Regular cardiac myocyte (primary cell): Measurements from ENCODE around the gene APEH. TPM values are rescaled to one million over a fixed set of nuclear protein-coding genes. Genes with fewer than 3 reads are reported as not detected.

Experiments
- total RNA-seq: library from RNA; depleted of rRNA; stranded (reverse); fragments of >200 nt; gene quantifications from 2 replicates; pipeline ENCODE4 v1.2.3, GENCODE V29; 2014

The APEH gene
- 127 and 160 TPM in 2 replicates for total RNA-seq

DNA sequence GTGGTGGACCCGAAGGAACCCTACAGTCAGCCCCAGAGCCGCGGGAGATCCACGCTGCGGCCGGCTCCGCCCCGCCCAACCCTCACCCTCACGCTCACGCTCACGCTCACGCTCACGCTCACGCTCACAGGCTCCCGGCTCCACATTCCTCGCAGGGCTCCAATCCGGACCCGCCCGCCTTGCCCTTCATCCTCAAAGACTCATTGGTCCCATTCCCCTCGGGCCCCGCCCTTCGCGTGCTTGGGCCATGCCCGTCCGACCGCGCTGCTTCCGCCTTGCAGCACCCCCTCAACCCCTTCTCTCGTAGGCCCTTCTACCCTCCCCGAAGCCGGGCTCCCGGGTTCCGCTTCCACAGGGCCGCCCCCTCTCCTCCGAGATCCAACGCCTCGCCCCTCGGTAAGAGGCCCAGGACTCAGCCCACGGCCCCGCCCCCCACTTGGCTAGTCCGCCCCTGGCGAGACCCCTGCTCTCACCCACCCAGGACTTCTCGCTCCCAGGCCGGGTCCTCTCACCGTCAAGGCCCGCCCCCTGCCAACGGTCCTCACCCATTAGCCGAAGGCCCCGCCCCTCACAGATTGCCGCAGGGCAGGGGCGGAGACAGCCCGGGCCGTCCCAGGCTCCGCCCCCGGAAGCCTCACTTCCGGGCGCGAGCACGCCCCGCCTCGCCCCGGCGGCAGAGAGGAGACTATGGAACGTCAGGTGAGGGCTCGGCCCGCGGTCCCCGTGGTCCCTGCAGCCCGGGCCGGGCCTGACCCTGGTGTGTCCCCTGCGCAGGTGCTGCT, at the start of gene APEH:
APEH (plus strand) TSS at position 637 of the 782 bp plus-strand sequence; CDS start at position 688, 51 bp downstream.

GRCh38 chr3:49689046-49689907, 15.1 kb downstream of the APEH start, which contains the start of the genes MST1 and RNF123:
Gene MST1, minus strand, starts transcription at chr3:49689474. Its CDS starts 783 bp downstream, at chr3:49688691.
Gene RNF123, plus strand, starts transcription at chr3:49689557. Its CDS starts 1,609 bp downstream, at chr3:49691166.

GRCh38 chr3:49719214-49719884, 45.2 kb downstream of the APEH start, which contains the start of gene AMIGO3:
Gene AMIGO3, minus strand, starts transcription at chr3:49719684. Its CDS starts 219 bp downstream, at chr3:49719465.

DNA sequence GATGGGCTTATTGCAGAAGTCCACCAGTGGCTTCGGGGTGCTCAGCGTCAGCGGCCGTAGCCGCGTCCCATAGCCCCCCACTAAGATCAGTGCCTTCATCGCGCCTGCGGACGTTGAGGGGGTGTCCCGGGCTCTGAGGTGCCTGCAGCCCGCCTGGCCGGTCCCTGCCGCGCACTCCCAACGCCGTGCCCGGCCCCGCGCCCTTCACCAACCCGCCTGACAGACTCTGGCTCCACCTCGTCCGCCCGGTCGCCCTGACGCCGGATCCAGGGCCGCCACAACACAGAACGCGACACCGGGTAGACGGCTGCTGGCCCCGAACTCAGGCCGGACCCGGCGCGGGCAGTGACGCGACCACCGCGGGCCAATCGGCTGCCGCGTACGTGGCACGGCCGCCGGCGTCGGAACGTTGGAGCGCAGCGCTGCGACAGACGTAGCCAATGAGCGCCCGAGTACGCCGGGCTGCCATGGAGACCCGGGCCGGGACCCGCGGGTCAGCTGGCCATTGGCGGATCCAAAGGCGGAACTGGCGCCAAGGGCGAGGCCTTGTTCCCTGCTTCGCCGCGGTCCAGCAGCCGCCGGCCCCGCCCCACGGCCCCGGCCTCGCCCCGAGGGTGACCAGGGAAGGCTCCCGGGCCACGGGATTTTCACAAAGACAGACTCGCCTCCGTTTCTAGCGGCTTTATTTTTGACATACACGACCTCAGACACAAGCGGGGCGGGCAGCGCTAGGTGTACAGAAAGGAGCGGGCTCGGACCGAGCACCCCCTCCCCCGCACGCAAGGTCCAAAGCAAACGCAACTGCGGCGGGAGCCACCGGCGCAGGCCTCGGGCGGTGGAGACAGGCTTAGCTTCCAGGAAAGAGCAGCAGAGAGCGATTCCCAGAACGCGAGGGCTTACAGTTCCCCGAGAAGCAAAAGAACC, 49.7 kb downstream of the APEH start, which contains the start of gene GMPPB:
GMPPB (minus strand) TSS at position 324 of the 924 bp plus-strand sequence; CDS start at position 99, 225 bp downstream.

Other genes with a start within 250 kb of the APEH start
- 2.0 and 2.5 TPM in 2 replicates for gene NICN1, start 245.0 kb upstream of the APEH start, total RNA-seq
- 39.5 and 53.8 TPM in 2 replicates for gene DAG1, start 204.1 kb upstream of the APEH start, total RNA-seq
- under 0.01 TPM in 2 replicates for gene BSN, start 119.9 kb upstream of the APEH start, total RNA-seq
- 1.5 and 6.5 TPM in 2 replicates for gene MST1, start 15.1 kb downstream of the APEH start, total RNA-seq
- 21.3 and 22.3 TPM in 2 replicates for gene RNF123, start 15.2 kb downstream of the APEH start, total RNA-seq
- gene AMIGO3, start 45.3 kb downstream of the APEH start, total RNA-seq = 0.28 TPM in 1 of 2 replicates, not detected in the other
- gene GMPPB, start 49.6 kb downstream of the APEH start, total RNA-seq = 28.5 and 70.7 TPM in 2 replicates
- 27.6 and 39.5 TPM in 2 replicates for gene IP6K1, start 112.2 kb downstream of the APEH start, total RNA-seq
- not detected in 2 replicates for gene CDHR4, start 125.5 kb downstream of the APEH start, total RNA-seq
- gene INKA1, start 128.9 kb downstream of the APEH start, total RNA-seq = 4.6 and 5.4 TPM in 2 replicates
- gene UBA7, start 139.6 kb downstream of the APEH start, total RNA-seq = 24.7 and 55.2 TPM in 2 replicates
- 1.4 and 9.0 TPM in 2 replicates for gene TRAIP, start 182.2 kb downstream of the APEH start, total RNA-seq
- under 0.01 TPM in 1 of 2 replicates, not detected in the other for gene CAMKV, start 195.6 kb downstream of the APEH start, total RNA-seq
- gene MST1R, start 229.5 kb downstream of the APEH start, total RNA-seq = 0.85 and 0.96 TPM in 2 replicates